ENCODE data around the gene MARCHF10. TPM values are rescaled to one million over a fixed set of nuclear protein-coding genes. Genes with fewer than 3 reads are reported as not detected.

MARCHF10 gene
- total RNA-seq, 3 donors from 2014 or later, result 0.35 TPM; not detected in 2

- no peak for TF ChIP-seq CTCF (IDR thresholded peaks at IDR 0.05)
- ATAC-seq (no peak), DNase-seq (no peak)
- H3K4me3 ChIP-seq, result no peak overlapping the region
- H3K36me3 ChIP-seq (ENCODE audit: low read depth), result no peaks in the 10 kb centered on the region
- intact Hi-C loops (cut with DNase I, micrococcal nuclease), result no loop called here
- H3K9me3 ChIP-seq, result no peaks in the 10 kb centered on the region
- H3K4me1 ChIP-seq (ENCODE audit: low read depth), result no peaks in the 10 kb centered on the region
Observed at GRCh38 chr17:62732125-62732524, 76.0 kb downstream of the MARCHF10 start.

GRCh38 chr17:62727916-62728672 is 80.0 kb downstream of the MARCHF10 start:
- Histone ChIP-seq H3K36me3 (ENCODE audit: low read depth) (no peaks in the 10 kb centered on the region), H3K4me3 (no peak overlapping the region), H3K9me3 (no peaks in the 10 kb centered on the region), H3K4me1 (ENCODE audit: low read depth) (peaks cover 6% of the 10 kb centered on the region)
- TF ChIP-seq CTCF (IDR thresholded peaks at IDR 0.05), result no peak
- intact Hi-C loops (cut with DNase I, micrococcal nuclease), result no loop called here
- DNase-seq, result no peak
- no peak for ATAC-seq

GRCh38 chr17:62725791-62726249 is 82.3 kb downstream of the MARCHF10 start:
- TF ChIP-seq CTCF (IDR thresholded peaks at IDR 0.05), result no peak
- H3K4me1 ChIP-seq (ENCODE audit: low read depth), result peaks cover 6% of the 10 kb centered on the region
- intact Hi-C loops (cut with DNase I, micrococcal nuclease), result no loop called here
- ATAC-seq, result peak; percentile 87
- H3K9me3 ChIP-seq, result no peaks in the 10 kb centered on the region
- H3K36me3 ChIP-seq (ENCODE audit: low read depth), result no peaks in the 10 kb centered on the region
- H3K4me3 ChIP-seq, result no peak overlapping the region
- DNase-seq, result peak in 1 of 3 donors; percentile 12

- no peaks in the 10 kb centered on the region for H3K9me3 ChIP-seq
- peak; percentile 34 to 56 (median 36) for DNase-seq
- intact Hi-C loops (cut with DNase I, micrococcal nuclease), result no loop called here
- H3K4me1 ChIP-seq (ENCODE audit: low read depth), result peaks cover 6% of the 10 kb centered on the region
- TF ChIP-seq CTCF (IDR thresholded peaks at IDR 0.05), result no peak
- peak; percentile 78 for ATAC-seq
- no peak overlapping the region for H3K4me3 ChIP-seq
- no peaks in the 10 kb centered on the region for H3K36me3 ChIP-seq (ENCODE audit: low read depth)
Observed at GRCh38 chr17:62724398-62725146, 83.5 kb downstream of the MARCHF10 start.

- intact Hi-C loops (cut with DNase I, micrococcal nuclease), result no loop called here
- Histone ChIP-seq H3K9me3 (no peaks in the 10 kb centered on the region), H3K4me3 (no peak overlapping the region), H3K4me1 (ENCODE audit: low read depth) (peaks cover 6% of the 10 kb centered on the region), H3K36me3 (ENCODE audit: low read depth) (no peaks in the 10 kb centered on the region)
- TF ChIP-seq CTCF (IDR thresholded peaks at IDR 0.05), result no peak
- DNase-seq, result no peak
- ATAC-seq, result no peak
Observed at GRCh38 chr17:62723842-62724241, 84.3 kb downstream of the MARCHF10 start.
